NT2/D1 (cell line): ENCODE data around the gene CDH18.

Source experiments
- DNase-seq: peaks from one replicate; pipeline ENCODE4 v3.0.0-alpha.2; 2011; ENCODE audit warnings: low read depth, low spot score
- H3K27me3 ChIP-seq: 2 replicates; pipeline ENCODE4 v1.6.0; 2011; ENCODE audit warnings: mild to moderate bottlenecking; ENCODE audit not compliant: insufficient read length, insufficient read depth
- H3K36me3 ChIP-seq: 2 replicates; pipeline ENCODE4 v1.6.1; 2011; ENCODE audit warnings: mild to moderate bottlenecking, low read length, mixed read lengths; ENCODE audit not compliant: insufficient read depth, insufficient read length
- H3K4me1 ChIP-seq: 2 replicates; pipeline ENCODE4 v1.5.1; 2011; ENCODE audit not compliant: insufficient read depth, insufficient read length
- H3K4me3 ChIP-seq: 2 replicates; pipeline ENCODE4 v1.5.1; 2011; ENCODE audit warnings: low read depth; ENCODE audit not compliant: insufficient read length
- H3K9ac ChIP-seq: 2 replicates; pipeline ENCODE4 v1.6.0; 2011; ENCODE audit warnings: low read depth; ENCODE audit not compliant: insufficient read length
- H3K9me3 ChIP-seq: 2 replicates; pipeline ENCODE4 v1.5.1; 2011; ENCODE audit warnings: mild to moderate bottlenecking, low read length; ENCODE audit not compliant: insufficient read depth
- SUZ12 ChIP-seq: IDR thresholded peaks from 2 replicates; pipeline ENCODE4 v1.6.1; 2011; ENCODE audit not compliant: insufficient read length, insufficient read depth; ENCODE audit errors: extremely low read depth
- YY1 ChIP-seq: IDR thresholded peaks from 2 replicates; pipeline ENCODE4 v1.6.1; 2011; ENCODE audit not compliant: insufficient read length, insufficient read depth
- ZNF274 ChIP-seq: IDR thresholded peaks from 2 replicates; pipeline ENCODE4 v1.6.1; 2011; ENCODE audit warnings: mild to moderate bottlenecking, low read depth, low read length

The CDH18 gene

DNA sequence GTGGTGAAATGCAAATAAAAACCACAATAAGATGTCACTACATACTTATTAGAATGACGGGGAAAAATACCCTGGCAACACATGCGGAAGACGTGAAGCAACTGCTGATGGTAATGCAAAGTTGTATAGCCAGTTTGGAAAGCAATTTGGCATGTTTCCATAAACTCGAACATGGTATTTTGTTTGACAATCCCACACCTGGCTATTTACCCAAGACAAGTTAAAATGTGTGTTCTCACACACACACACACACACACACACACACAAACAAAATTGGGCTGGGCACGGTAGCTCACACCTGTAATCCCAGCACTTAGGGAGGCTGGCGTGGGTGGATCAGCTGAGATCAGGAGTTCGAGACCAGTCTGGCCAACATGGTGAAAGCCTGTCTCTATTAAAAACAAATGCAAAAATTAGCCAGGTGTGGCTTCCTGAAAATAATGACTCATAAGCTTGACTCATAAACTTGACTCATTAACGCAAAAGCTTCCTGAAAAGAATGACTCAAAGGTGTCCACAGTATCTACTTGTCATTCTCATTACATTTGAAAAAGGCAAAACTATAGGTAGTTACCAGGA is 456.5 kb downstream of the CDH18 start:
- H3K27me3 ChIP-seq = no peaks in the 10 kb centered on the region
- H3K9me3 ChIP-seq = no peaks in the 10 kb centered on the region
- TF ChIP-seq YY1 (no peak), ZNF274 (no peak), SUZ12 (no peak)
- no peak for DNase-seq
- no peaks in the 10 kb centered on the region for H3K36me3 ChIP-seq
- H3K9ac ChIP-seq = no peak overlapping the region
- no peak overlapping the region for H3K4me3 ChIP-seq
- H3K4me1 ChIP-seq = no peaks in the 10 kb centered on the region

- no peak for TF ChIP-seq ZNF274
- Histone ChIP-seq H3K4me1 (no peaks in the 10 kb centered on the region), H3K36me3 (no peaks in the 10 kb centered on the region), H3K27me3 (no peaks in the 10 kb centered on the region), H3K9me3 (no peaks in the 10 kb centered on the region), H3K9ac (no peak overlapping the region), H3K4me3 (no peak overlapping the region)
- no peak for DNase-seq
These were observed 468.6 kb downstream of the CDH18 start for GRCh38 chr5:19519448-19519847.

GRCh38 chr5:19498852-19499251 is 489.1 kb downstream of the CDH18 start:
- Histone ChIP-seq H3K36me3 (no peaks in the 10 kb centered on the region), H3K27me3 (no peaks in the 10 kb centered on the region), H3K4me3 (no peak overlapping the region), H3K9ac (no peak overlapping the region), H3K9me3 (no peaks in the 10 kb centered on the region), H3K4me1 (no peaks in the 10 kb centered on the region)
- TF ChIP-seq YY1 = no peak
- TF ChIP-seq ZNF274 = no peak
- TF ChIP-seq SUZ12 = no peak
- DNase-seq = no peak

GRCh38 chr5:19497229-19497815 is 490.7 kb downstream of the CDH18 start:
- Histone ChIP-seq H3K36me3 (no peaks in the 10 kb centered on the region), H3K4me1 (no peaks in the 10 kb centered on the region), H3K27me3 (no peaks in the 10 kb centered on the region), H3K9ac (no peak overlapping the region), H3K9me3 (no peaks in the 10 kb centered on the region), H3K4me3 (no peak overlapping the region)
- DNase-seq = no peak
- TF ChIP-seq SUZ12 = no peak
- no peak for TF ChIP-seq YY1
- no peak for TF ChIP-seq ZNF274

GRCh38 chr5:19496056-19496455 is 491.9 kb downstream of the CDH18 start:
- Histone ChIP-seq H3K27me3 (no peaks in the 10 kb centered on the region), H3K4me1 (no peaks in the 10 kb centered on the region), H3K9me3 (no peaks in the 10 kb centered on the region), H3K9ac (no peak overlapping the region), H3K36me3 (no peaks in the 10 kb centered on the region), H3K4me3 (no peak overlapping the region)
- TF ChIP-seq SUZ12 (no peak), YY1 (no peak), ZNF274 (no peak)
- no peak for DNase-seq

GRCh38 chr5:19492861-19493260 is 495.1 kb downstream of the CDH18 start:
- Histone ChIP-seq H3K27me3 (no peaks in the 10 kb centered on the region), H3K4me1 (no peaks in the 10 kb centered on the region), H3K9me3 (no peaks in the 10 kb centered on the region), H3K36me3 (no peaks in the 10 kb centered on the region), H3K9ac (no peak overlapping the region), H3K4me3 (no peak overlapping the region)
- TF ChIP-seq SUZ12 (no peak), ZNF274 (no peak), YY1 (no peak)
- no peak for DNase-seq

GRCh38 chr5:19488786-19489185 is 499.2 kb downstream of the CDH18 start:
- no peak overlapping the region for H3K4me3 ChIP-seq
- TF ChIP-seq SUZ12 (no peak), YY1 (no peak), ZNF274 (no peak)
- H3K9ac ChIP-seq = no peak overlapping the region
- no peaks in the 10 kb centered on the region for H3K4me1 ChIP-seq
- DNase-seq = no peak
- no peaks in the 10 kb centered on the region for H3K9me3 ChIP-seq
- no peaks in the 10 kb centered on the region for H3K27me3 ChIP-seq
- H3K36me3 ChIP-seq = no peaks in the 10 kb centered on the region

- H3K4me1 ChIP-seq = no peaks in the 10 kb centered on the region
- H3K9ac ChIP-seq = no peak overlapping the region
- no peaks in the 10 kb centered on the region for H3K9me3 ChIP-seq
- no peak overlapping the region for H3K4me3 ChIP-seq
- H3K36me3 ChIP-seq = no peaks in the 10 kb centered on the region
- no peaks in the 10 kb centered on the region for H3K27me3 ChIP-seq
- TF ChIP-seq YY1 = no peak
- TF ChIP-seq SUZ12 = no peak
- no peak for TF ChIP-seq ZNF274
- DNase-seq = no peak
These were observed 500.5 kb downstream of the CDH18 start for GRCh38 chr5:19487480-19487879.
